PC-9 (cell line): ENCODE results near the gene COL23A1. TPM values are rescaled to one million over a fixed set of nuclear protein-coding genes. Genes with fewer than 3 reads are reported as not detected.

ENCODE experiments used
- BruUV-seq: library from RNA; stranded (reverse); fragments of 400-500 nt; replicated peaks from 2 replicates; lab custom pipeline; 2021; lab: Mats Ljungman, UMichigan
- CTCF ChIA-PET: fragments of 300-600 bp; sonication (Branson Sonifier 250); formaldehyde crosslinking; loops from one replicate; lab custom pipeline; 2022; ENCODE audit warnings: antibody characterized with exemption; lab: Charles Lee
- POLR2A ChIA-PET: fragments of 300-600 bp; sonication (Branson Sonifier 250); formaldehyde crosslinking; loops from one replicate; lab custom pipeline; 2022; ENCODE audit warnings: antibody characterized with exemption; ENCODE audit not compliant: unreplicated experiment; lab: Charles Lee
- DNase-seq, 2 experiments: peaks; one replicate each; pipeline versions ENCODE4 v3.0.0 to v3.0.0-alpha.2; 2015 to 2022; ENCODE audit warnings: mixed read lengths in 1 of 2
- H2AFZ ChIP-seq: fragments of 200-600 bp; sonication (generic); 2 replicates; pipeline ENCODE4 v1.8.1; 2017; ENCODE audit warnings: antibody characterized with exemption
- H3F3A ChIP-seq: fragments of 200-600 bp; sonication (generic); 2 replicates; pipeline ENCODE4 v1.8.1; 2017; ENCODE audit warnings: antibody characterized with exemption, mild to moderate bottlenecking, low read depth; ENCODE audit not compliant: insufficient read depth
- H3K27ac ChIP-seq: fragments of 200-600 bp; sonication (generic); 2 replicates; pipeline ENCODE4 v1.6.1; 2016; ENCODE audit warnings: mixed run types
- H3K27me3 ChIP-seq: fragments of 200-600 bp; sonication (generic); 2 replicates; pipeline ENCODE4 v1.6.1; 2016; ENCODE audit warnings: low read depth, mixed run types; ENCODE audit not compliant: insufficient read depth
- H3K36me3 ChIP-seq: fragments of 200-600 bp; sonication (generic); 2 replicates; pipeline ENCODE4 v1.6.1; 2016; ENCODE audit warnings: low read depth, mixed run types
- H3K4me1 ChIP-seq: fragments of 200-600 bp; sonication (generic); replicated peaks from 2 replicates; pipeline ENCODE4 v1.6.1; 2016; ENCODE audit warnings: mixed run types; ENCODE audit not compliant: insufficient read depth
- H3K4me2 ChIP-seq: fragments of 200-600 bp; sonication (generic); 2 replicates; pipeline ENCODE4 v1.6.1; 2017; ENCODE audit warnings: mixed run types
- H3K4me3 ChIP-seq: fragments of 200-600 bp; sonication (generic); 2 replicates; pipeline ENCODE4 v1.6.1; 2016; ENCODE audit warnings: mixed run types
- H3K79me2 ChIP-seq: fragments of 200-600 bp; sonication (generic); 2 replicates; pipeline ENCODE4 v1.6.1; 2017; ENCODE audit warnings: low read depth, mixed run types
- H3K9me2 ChIP-seq: fragments of 200-600 bp; sonication (generic); 2 replicates; pipeline ENCODE4 v1.8.1; 2017; ENCODE audit warnings: mild to moderate bottlenecking; ENCODE audit not compliant: insufficient read depth
- H3K9me3 ChIP-seq: fragments of 200-600 bp; sonication (generic); 2 replicates; pipeline ENCODE4 v1.8.1; 2016; ENCODE audit warnings: low read depth; ENCODE audit not compliant: insufficient read depth
- H4K20me1 ChIP-seq: fragments of 200-600 bp; sonication (generic); 2 replicates; pipeline ENCODE4 v1.8.1; 2017; ENCODE audit not compliant: insufficient read depth
- CTCF ChIP-seq: fragments of 200-600 bp; sonication (generic); conservative IDR thresholded peaks from 2 replicates; pipeline ENCODE4 v1.6.1; 2017; ENCODE audit warnings: mixed run types, antibody characterized with exemption, mild to moderate bottlenecking, moderate library complexity
- EZH2 ChIP-seq: fragments of 200-600 bp; sonication (generic); IDR thresholded peaks from 2 replicates; pipeline ENCODE4 v1.8.0; 2017; ENCODE audit warnings: antibody characterized with exemption, low read depth
- intact Hi-C: fragments of 100-400 bp; cut with micrococcal nuclease; formaldehyde crosslinking; loops from one replicate; pipeline ENCODE4 v1.10.0; 2022; ENCODE audit not compliant: unreplicated experiment
- total RNA-seq: library from RNA; stranded (reverse); gene quantifications from 2 replicates; pipeline ENCODE4 v1.2.3, GENCODE V29; 2021

COL23A1 gene
- total RNA-seq, 1 experiment from 2014 or later, result not detected

- no TSS peak for BruUV-seq
- no peaks in the 10 kb centered on the region for H4K20me1 ChIP-seq
- H3F3A ChIP-seq, result 0 out of 2 replicates have a peak, but pooled peaks cover 2% of the 10 kb centered on the region
- CTCF ChIA-PET, result no interaction called here
- no peak overlapping the region for H3K4me2 ChIP-seq
- peak in 1 of 2 experiments; percentile 10 for DNase-seq
- intact Hi-C loops, result loop anchor here (10.0 kb wide), 2 partner anchors 386 to 1256 kb away; partner anchors contain the start of gene CLK4
- no peaks in the 10 kb centered on the region for H3K9me2 ChIP-seq
- no peaks in the 10 kb centered on the region for H3K79me2 ChIP-seq
- H3K9me3 ChIP-seq, result no peaks in the 10 kb centered on the region
- POLR2A ChIA-PET, result no interaction called here
- TF ChIP-seq EZH2 (no peak), CTCF (no peak)
- H3K27me3 ChIP-seq, result peaks cover 20% of the 10 kb centered on the region
- H3K36me3 ChIP-seq, result no peaks in the 10 kb centered on the region
- no peak overlapping the region for H3K4me3 ChIP-seq
- H2AFZ ChIP-seq, result no peak overlapping the region
- peaks cover 7% of the 10 kb centered on the region; the same call in 1 of the 2 replicates for H3K4me1 ChIP-seq
- H3K27ac ChIP-seq, result no peak overlapping the region
Observed at GRCh38 chr5:178238711-178239592, 351.2 kb downstream of the COL23A1 start.

GRCh38 chr5:178238313-178238635 lies 351.9 kb downstream of the COL23A1 start:
- TF ChIP-seq EZH2 (no peak), CTCF (no peak)
- CTCF ChIA-PET, result no interaction called here

GRCh38 chr5:178237431-178238312 lies 352.5 kb downstream of the COL23A1 start:
- ChIA-PET POLR2A (interaction anchor here (0.6 kb wide), 1 partner anchor 1378 kb away, joined by 4 read pairs; no protein-coding TSS in a partner anchor), CTCF (interaction anchor here (0.6 kb wide), 2 partner anchors 315 to 1313 kb away, joined by 3 to 9 read pairs; partner anchors contain the start of gene RUFY1)
- Histone ChIP-seq H2AFZ (no peak overlapping the region), H3F3A (peaks cover 15% of the 10 kb centered on the region), H3K4me2 (no peak overlapping the region), H3K79me2 (no peaks in the 10 kb centered on the region), H3K4me3 (no peak overlapping the region), H3K9me3 (no peaks in the 10 kb centered on the region), H3K27ac (no peak overlapping the region), H3K4me1 (peaks cover 7% of the 10 kb centered on the region; the same call in 1 of the 2 replicates), H3K36me3 (no peaks in the 10 kb centered on the region), H3K9me2 (no peaks in the 10 kb centered on the region), H3K27me3 (peaks cover 15% of the 10 kb centered on the region), H4K20me1 (no peaks in the 10 kb centered on the region)
- TF ChIP-seq CTCF (no peak), EZH2 (no peak)
- intact Hi-C loops, result loop anchor here (10.0 kb wide), 2 partner anchors 387 to 1257 kb away; partner anchors contain the start of gene CLK4
- peak; percentile 37 to 43 for DNase-seq
- no TSS peak for BruUV-seq

More at GRCh38 chr5:178238313-178238635, 351.9 kb downstream of the COL23A1 start:
- Histone ChIP-seq H3K9me3 (no peaks in the 10 kb centered on the region), H3K4me3 (no peak overlapping the region), H3K4me2 (no peak overlapping the region), H3F3A (peaks cover 9% of the 10 kb centered on the region), H3K79me2 (no peaks in the 10 kb centered on the region), H3K4me1 (peaks cover 7% of the 10 kb centered on the region; the same call in 1 of the 2 replicates), H3K27ac (no peak overlapping the region), H2AFZ (no peak overlapping the region), H3K36me3 (no peaks in the 10 kb centered on the region), H4K20me1 (no peaks in the 10 kb centered on the region), H3K9me2 (no peaks in the 10 kb centered on the region), H3K27me3 (peaks cover 20% of the 10 kb centered on the region)
- BruUV-seq, result no TSS peak
- intact Hi-C loops, result loop anchor here (10.0 kb wide), 2 partner anchors 387 to 1257 kb away; partner anchors contain the start of gene CLK4
- POLR2A ChIA-PET, result no interaction called here
- peak in 1 of 2 experiments; percentile 20 for DNase-seq
